Measurements from ENCODE around the gene ARL5C.

DNA sequence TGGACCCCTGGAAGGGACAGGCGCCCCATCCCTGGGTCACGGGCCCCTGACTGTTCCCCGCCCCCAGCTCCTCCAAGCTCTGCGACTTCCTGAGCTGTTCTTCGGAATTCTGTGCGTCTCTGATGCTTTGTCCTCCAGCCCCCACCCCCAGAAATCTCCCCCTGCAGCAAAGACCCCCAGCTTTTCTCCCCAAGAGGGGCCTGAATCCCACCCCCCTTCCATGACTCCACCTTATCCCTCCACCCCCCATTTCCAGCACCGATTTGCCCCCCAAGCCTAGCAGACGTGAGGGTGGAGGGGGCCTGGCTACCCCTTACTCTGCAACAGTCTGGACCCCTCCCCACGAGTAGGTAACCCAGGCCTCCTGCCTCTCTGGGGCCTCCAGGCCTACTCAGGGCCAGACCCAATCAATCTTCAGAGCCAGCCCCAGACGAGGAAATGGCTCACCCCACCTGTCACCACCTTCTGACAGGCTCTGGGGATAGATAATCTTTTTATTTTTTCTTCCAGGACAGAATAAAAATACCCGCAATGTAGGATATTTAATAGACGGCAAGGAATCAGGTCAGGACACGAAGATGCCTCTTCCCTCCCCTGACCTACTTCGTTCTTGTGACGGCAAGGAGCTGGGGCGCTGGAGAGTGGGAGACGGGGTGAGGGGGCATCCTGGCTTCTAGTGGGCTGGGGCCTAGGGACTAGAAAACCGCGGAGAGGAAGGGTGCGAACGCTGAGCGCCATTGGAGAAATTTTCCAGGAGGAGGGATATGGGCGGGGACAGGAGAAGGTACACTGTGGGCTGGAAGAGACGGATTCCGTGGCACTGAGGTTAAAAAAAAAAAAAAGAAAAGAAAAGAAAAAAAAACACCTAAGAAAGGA is 13.8 kb downstream of the ARL5C start:
- TF ChIP-seq POLR2A (IDR thresholded peaks at IDR 0.05) = no peak
- TF ChIP-seq, protein P1, sequence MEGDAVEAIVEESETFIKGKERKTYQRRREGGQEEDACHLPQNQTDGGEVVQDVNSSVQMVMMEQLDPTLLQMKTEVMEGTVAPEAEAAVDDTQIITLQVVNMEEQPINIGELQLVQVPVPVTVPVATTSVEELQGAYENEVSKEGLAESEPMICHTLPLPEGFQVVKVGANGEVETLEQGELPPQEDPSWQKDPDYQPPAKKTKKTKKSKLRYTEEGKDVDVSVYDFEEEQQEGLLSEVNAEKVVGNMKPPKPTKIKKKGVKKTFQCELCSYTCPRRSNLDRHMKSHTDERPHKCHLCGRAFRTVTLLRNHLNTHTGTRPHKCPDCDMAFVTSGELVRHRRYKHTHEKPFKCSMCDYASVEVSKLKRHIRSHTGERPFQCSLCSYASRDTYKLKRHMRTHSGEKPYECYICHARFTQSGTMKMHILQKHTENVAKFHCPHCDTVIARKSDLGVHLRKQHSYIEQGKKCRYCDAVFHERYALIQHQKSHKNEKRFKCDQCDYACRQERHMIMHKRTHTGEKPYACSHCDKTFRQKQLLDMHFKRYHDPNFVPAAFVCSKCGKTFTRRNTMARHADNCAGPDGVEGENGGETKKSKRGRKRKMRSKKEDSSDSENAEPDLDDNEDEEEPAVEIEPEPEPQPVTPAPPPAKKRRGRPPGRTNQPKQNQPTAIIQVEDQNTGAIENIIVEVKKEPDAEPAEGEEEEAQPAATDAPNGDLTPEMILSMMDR (IDR thresholded peaks at IDR 0.05) = no peak

Measured in uterus (tissue), 2 donors.